A549 (cell line): Measurements from ENCODE around the gene NUDT17. TPM values are rescaled to one million over a fixed set of nuclear protein-coding genes. Genes with fewer than 3 reads are reported as not detected.

Experiments used
- ATAC-seq, 2 experiments: fragments of 200-7000 bp in 1 of 2; fragments of >200 bp in 1 of 2; cut with Nextera tagmentation in 1 of 2; cut with Tn5 transposase in 1 of 2; 3 replicates each; pipeline versions ENCODE4 v1.8.0 to v1.9.1; 2018 to 2020; ENCODE audit warnings: mild to moderate bottlenecking in 1 of 2, moderate library complexity in 1 of 2
- CTCF ChIA-PET: fragments of 300-600 bp; sonication (Branson Sonifier 250); formaldehyde crosslinking; extraction: SDS; loops from one replicate; lab custom pipeline; 2021; ENCODE audit warnings: antibody characterized with exemption, inconsistent platforms; lab: Yijun Ruan, JAX
- POLR2A ChIA-PET: fragments of 350-600 bp; formaldehyde crosslinking; extraction: SDS; loops from one replicate; lab custom pipeline; 2021; ENCODE audit warnings: antibody characterized with exemption, inconsistent platforms; lab: Yijun Ruan, JAX
- DNase-seq, 2 experiments: peaks; one replicate each; pipeline versions ENCODE4 v3.0.0 to v3.0.0-alpha.2; 2011 to 2016; ENCODE audit warnings: low read depth in 1 of 2, low spot score in 1 of 2
- FAIRE-seq: peaks from 2 replicates; lab custom pipeline; 2011; peaks lifted over from hg19 to GRCh38; lab: Jason Lieb, UNC
- H3K27ac ChIP-seq, 2 experiments: fragments of >200 bp; sonication (Bioruptor Twin); formaldehyde crosslinking; 3 replicates each; pipeline ENCODE4 v1.5.1; 2016 to 2017
- H3K4me1 ChIP-seq: fragments of >200 bp; sonication (Bioruptor Twin); formaldehyde crosslinking; 3 replicates; pipeline ENCODE4 v1.6.1; 2016
- H3K4me2 ChIP-seq: fragments of >200 bp; sonication (Bioruptor Twin); formaldehyde crosslinking; 3 replicates; pipeline ENCODE4 v1.6.1; 2016
- H3K4me3 ChIP-seq: fragments of >200 bp; sonication (Bioruptor Twin); formaldehyde crosslinking; 3 replicates; pipeline ENCODE4 v1.5.1; 2016
- H3K9me3 ChIP-seq: fragments of >200 bp; sonication (Bioruptor Twin); formaldehyde crosslinking; 3 replicates; pipeline ENCODE4 v1.6.1; 2016
- CBX2 ChIP-seq: fragments of 200-600 bp; sonication (generic); IDR thresholded peaks from 2 replicates; pipeline ENCODE4 v1.6.1; 2016; ENCODE audit warnings: low read depth, mild to moderate bottlenecking, borderline replicate concordance
- CBX8 ChIP-seq: fragments of 200-600 bp; sonication (generic); IDR thresholded peaks from 2 replicates; pipeline ENCODE4 v1.6.1; 2016
- CHD2 ChIP-seq: fragments of 150-350 bp; IDR thresholded peaks from 2 replicates; pipeline ENCODE4 v1.6.1; 2014; ENCODE audit warnings: low read length; ENCODE audit not compliant: partially characterized antibody
- FOSB ChIP-seq: fragments of 250-450 bp; sonication (Bioruptor Pico); IDR thresholded peaks from 2 replicates; pipeline ENCODE4 v1.5.0; 2020; ENCODE audit warnings: mild to moderate bottlenecking, moderate library complexity
- FOSL2 ChIP-seq, 2 experiments: fragments of 450-650 bp in 1 of 2; fragments of >200 bp in 1 of 2; sonication (Bioruptor Twin) in 1 of 2; formaldehyde crosslinking; IDR thresholded peaks; 2 replicates each; pipeline versions ENCODE4 v1.5.0 to v1.6.1; 2016 to 2020; ENCODE audit warnings: mild to moderate bottlenecking in 1 of 2, moderate library complexity in 1 of 2
- FOXS1 ChIP-seq: fragments of 250-450 bp; sonication (Bioruptor Pico); IDR thresholded peaks from 2 replicates; pipeline ENCODE4 v1.5.0; 2020; ENCODE audit warnings: mild to moderate bottlenecking, moderate library complexity
- GATA3 ChIP-seq: IDR thresholded peaks from 2 replicates; pipeline ENCODE4 v1.6.1; 2012; ENCODE audit warnings: borderline replicate concordance
- HOXA7 ChIP-seq: fragments of 250-450 bp; sonication (Bioruptor Pico); IDR thresholded peaks from 2 replicates; pipeline ENCODE4 v1.5.0; 2020; ENCODE audit warnings: mild to moderate bottlenecking, moderate library complexity
- JUN ChIP-seq, 2 experiments: fragments of >200 bp; sonication (Bioruptor Twin); formaldehyde crosslinking; IDR thresholded peaks; 2 replicates in 1 of 2; 3 replicates in 1 of 2; pipeline ENCODE4 v1.6.1; 2016 to 2017
- JUNB ChIP-seq: fragments of >200 bp; sonication (Bioruptor Twin); formaldehyde crosslinking; IDR thresholded peaks from 2 replicates; pipeline ENCODE4 v1.6.1; 2016
- KDM1A ChIP-seq: fragments of 200-600 bp; sonication (generic); IDR thresholded peaks from 2 replicates; pipeline ENCODE4 v1.6.1; 2016; ENCODE audit warnings: low read depth, mild to moderate bottlenecking
- MAFK ChIP-seq: fragments of 450-650 bp; IDR thresholded peaks from 2 replicates; pipeline ENCODE4 v1.6.1; 2014; ENCODE audit not compliant: partially characterized antibody
- MAX ChIP-seq: IDR thresholded peaks from 2 replicates; pipeline ENCODE4 v1.6.1; 2012
- MYC ChIP-seq: IDR thresholded peaks from 2 replicates; pipeline ENCODE4 v1.6.1; 2012; ENCODE audit warnings: mild to moderate bottlenecking, inconsistent platforms, low read length, improper control_type of control experiment, borderline replicate concordance
- POLR2AphosphoS2 ChIP-seq: conservative IDR thresholded peaks from 2 replicates; pipeline ENCODE4 v1.6.1; 2012; ENCODE audit warnings: low read length, improper control_type of control experiment, inconsistent platforms
- RAD21 ChIP-seq, 2 experiments: fragments of >200 bp in 1 of 2; sonication (Bioruptor Twin) in 1 of 2; formaldehyde crosslinking in 1 of 2; IDR thresholded peaks in 1 of 2; conservative IDR thresholded peaks in 1 of 2; 2 replicates in 1 of 2; 3 replicates in 1 of 2; pipeline ENCODE4 v1.6.1; 2012 to 2018; ENCODE audit warnings: inconsistent platforms in 1 of 2
- RARB ChIP-seq: fragments of 250-450 bp; sonication (Bioruptor Pico); IDR thresholded peaks from 2 replicates; pipeline ENCODE4 v1.8.0; 2021; ENCODE audit warnings: mild to moderate bottlenecking, moderate library complexity
- SMC3 ChIP-seq: fragments of >200 bp; sonication (Bioruptor Twin); formaldehyde crosslinking; IDR thresholded peaks from 3 replicates; pipeline ENCODE4 v1.6.1; 2018; ENCODE audit warnings: inconsistent platforms
- SREBF2 ChIP-seq: fragments of 450-650 bp; IDR thresholded peaks from 2 replicates; pipeline ENCODE4 v1.6.1; 2014; ENCODE audit warnings: mild to moderate bottlenecking, moderate library complexity
- TFCP2L1 ChIP-seq: fragments of 250-450 bp; sonication (Bioruptor Pico); IDR thresholded peaks from 2 replicates; pipeline ENCODE4 v1.5.0; 2021; ENCODE audit warnings: mild to moderate bottlenecking
- TP53 ChIP-seq: fragments of 250-450 bp; sonication (Bioruptor Pico); IDR thresholded peaks from 2 replicates; pipeline ENCODE4 v1.5.0; 2021; ENCODE audit warnings: mild to moderate bottlenecking, moderate library complexity
- ZSCAN20 ChIP-seq: fragments of 250-450 bp; sonication (Bioruptor Pico); IDR thresholded peaks from 2 replicates; pipeline ENCODE4 v1.8.0; 2022; ENCODE audit warnings: mild to moderate bottlenecking, moderate library complexity
- WGBS: methylation state at CpG from one replicate; pipeline ENCODE4 v1.1.6; 2017; ENCODE audit errors: missing lambda C conversion rate; 5-methylcytosine and 5-hydroxymethylcytosine counted together
- polyA plus RNA-seq, 4 experiments: library from polyadenylated mRNA; depleted of rRNA in 3 of 4; stranded (reverse); fragments of >200 nt; fragmentation: RNase III in 1 of 4; extraction: RNeasy Plus Mini Kit Qiagen cat#74134 plus additional on column Dnase treatment in 1 of 4; gene quantifications; 2 replicates in 3 of 4; 3 replicates in 1 of 4; pipeline ENCODE4 v1.2.3, GENCODE V29; 2011 to 2017
- TF ChIP-seq, protein P1 (sequence below): fragments of 450-650 bp; IDR thresholded peaks from 2 replicates; pipeline ENCODE4 v1.6.1; 2014; ENCODE audit warnings: antibody characterized with exemption
- TF ChIP-seq, protein P2 (sequence below): fragments of >200 bp; sonication (Bioruptor Twin); formaldehyde crosslinking; IDR thresholded peaks from 3 replicates; pipeline ENCODE4 v1.5.1; 2016
- TF ChIP-seq, protein P3 (sequence below): IDR thresholded peaks from 2 replicates; pipeline ENCODE4 v1.6.1; 2012; ENCODE audit warnings: low read depth, borderline replicate concordance

Gene NUDT17
- polyA plus RNA-seq, 2 of the 4 experiments (the other 2 are of a cell fraction) = 4.9 to 6.7 TPM

- CTCF ChIA-PET = interaction anchor here (0.5 to 11.2 kb wide), 8 partner anchors 9 to 120 kb away, joined by 3 to 429 read pairs (median 46); partner anchors contain the start of genes ITGA10, NUDT17 and RBM8A
- TF ChIP-seq MAFK (no peak), JUNB (no peak), FOSB (CRISPR knock-in tag) (no peak), FOXS1 (CRISPR knock-in tag) (no peak), HOXA7 (no peak)
- TF ChIP-seq, protein P1, sequence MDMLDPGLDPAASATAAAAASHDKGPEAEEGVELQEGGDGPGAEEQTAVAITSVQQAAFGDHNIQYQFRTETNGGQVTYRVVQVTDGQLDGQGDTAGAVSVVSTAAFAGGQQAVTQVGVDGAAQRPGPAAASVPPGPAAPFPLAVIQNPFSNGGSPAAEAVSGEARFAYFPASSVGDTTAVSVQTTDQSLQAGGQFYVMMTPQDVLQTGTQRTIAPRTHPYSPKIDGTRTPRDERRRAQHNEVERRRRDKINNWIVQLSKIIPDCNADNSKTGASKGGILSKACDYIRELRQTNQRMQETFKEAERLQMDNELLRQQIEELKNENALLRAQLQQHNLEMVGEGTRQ = no peak
- POLR2A ChIA-PET = no interaction called here
- ATAC-seq = no peak
- no peak overlapping the region for H3K4me2 ChIP-seq
- H3K9me3 ChIP-seq = no peaks in the 10 kb centered on the region
- H3K27ac ChIP-seq = no peak overlapping the region; a peak in 1 of 6 replicates
- peaks cover 46% of the 10 kb centered on the region for H3K4me1 ChIP-seq
- DNase-seq = no peak
- WGBS = 90% methylated on average over 3 of the region's 3 CpGs
- no peak overlapping the region for H3K4me3 ChIP-seq
- no peak for FAIRE-seq
Observed at GRCh38 chr1:145889722-145890121, 44.3 kb downstream of the NUDT17 start.

- WGBS = 10% methylated on average over 1 of the region's 1 CpG
- Histone ChIP-seq H3K4me2 (peak overlapping the region; percentile 76), H3K4me1 (peaks cover 42% of the 10 kb centered on the region), H3K9me3 (no peaks in the 10 kb centered on the region), H3K4me3 (no peak overlapping the region), H3K27ac (peak overlapping the region; percentile 88 to 91)
- no peak for TF ChIP-seq CBX2
- no peak for TF ChIP-seq SREBF2
- no peak for TF ChIP-seq POLR2AphosphoS2
- TF ChIP-seq KDM1A = no peak
- TF ChIP-seq MYC = no peak
- TF ChIP-seq MAX = no peak
- no peak for TF ChIP-seq GATA3
- no peak for TF ChIP-seq RARB
- TF ChIP-seq, protein P1 = no peak
- TF ChIP-seq JUN (IDR thresholded peaks at IDR 0.05) = no peak
- no peak for TF ChIP-seq JUNB
- CTCF ChIA-PET = interaction anchor here (0.6 to 11.2 kb wide), 38 partner anchors 10 to 148 kb away, joined by 3 to 429 read pairs (median 9); partner anchors contain the start of genes ANKRD34A, HJV, ITGA10 and LIX1L
- ATAC-seq = no peak
- POLR2A ChIA-PET = interaction anchor here (1.0 to 2.7 kb wide), 7 partner anchors 27 to 73 kb away, joined by 4 to 28 read pairs (median 8); partner anchors contain the start of genes ANKRD34A, NUDT17, PEX11B and PIAS3
- no peak for FAIRE-seq
- no peak for DNase-seq
Observed at GRCh38 chr1:145891143-145891542, 45.7 kb downstream of the NUDT17 start.

DNA sequence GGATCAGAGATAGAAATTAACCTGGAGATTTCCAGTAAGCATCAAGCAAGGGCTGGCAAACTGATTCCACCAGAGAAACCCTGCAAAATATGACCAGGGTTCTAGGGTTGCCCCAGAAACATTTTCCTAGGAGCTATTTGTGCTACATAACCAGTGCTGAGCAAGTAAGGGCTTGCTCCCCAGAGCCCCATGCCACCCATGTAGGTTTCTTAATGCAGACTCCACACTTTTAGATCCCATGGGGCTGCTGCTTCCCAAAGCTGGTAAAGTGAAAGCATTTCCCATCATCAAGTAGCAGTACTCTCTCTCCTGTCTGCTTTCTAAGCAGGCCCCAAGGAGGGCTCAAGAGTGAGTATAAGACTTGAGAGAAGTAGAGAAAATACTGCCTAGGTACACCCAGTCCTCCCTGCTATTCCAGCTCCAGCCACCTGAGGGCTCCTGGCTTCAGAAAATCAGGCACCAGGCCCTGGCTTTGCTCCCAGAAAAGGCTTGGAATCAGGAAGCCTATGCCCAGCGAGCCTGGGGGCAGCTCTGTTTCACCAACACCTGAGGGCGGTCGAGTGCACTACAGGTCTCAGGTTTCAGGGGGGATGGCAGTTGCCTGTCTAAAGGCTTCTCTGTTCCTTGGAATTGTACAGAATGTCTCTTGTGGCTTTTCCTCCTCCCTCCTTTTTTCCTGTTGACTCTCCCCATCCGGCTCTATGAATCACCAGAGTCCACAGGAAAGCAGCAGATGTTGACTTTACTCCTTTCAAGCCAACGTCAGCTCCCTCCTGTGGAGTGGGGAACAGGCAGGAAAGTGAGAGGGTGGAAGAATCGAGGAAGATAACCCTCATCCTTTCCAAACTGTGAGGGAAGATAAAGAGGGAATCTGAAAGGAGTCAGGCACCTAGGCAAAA is 46.4 kb downstream of the NUDT17 start:
- no peak overlapping the region for H3K4me3 ChIP-seq
- ChIA-PET CTCF (interaction anchor here (0.6 to 11.2 kb wide), 49 partner anchors 9 to 147 kb away, joined by 3 to 429 read pairs (median 8); partner anchors contain the start of genes ANKRD34A, HJV, ITGA10 and LIX1L), POLR2A (interaction anchor here (0.6 to 2.7 kb wide), 10 partner anchors 9 to 73 kb away, joined by 3 to 28 read pairs (median 8); partner anchors contain the start of genes ANKRD34A, ITGA10, LIX1L and NUDT17)
- H3K4me2 ChIP-seq = peak overlapping the region; percentile 76
- FAIRE-seq (peak; percentile 78), DNase-seq (peak; percentile 98 to 99), ATAC-seq (peak; percentile 97)
- TF ChIP-seq FOXS1 (CRISPR knock-in tag) (peak; percentile 41), RAD21 (conservative IDR thresholded peaks at IDR 0.05 in 1 of 2, IDR thresholded peaks at IDR 0.05 in 1 of 2) (peak; percentile 96 to 98), GATA3 (peak; percentile 49; the same call in 1 of the 2 replicates), CBX8 (no peak), TFCP2L1 (no peak), ZSCAN20 (CRISPR knock-in tag) (no peak), CHD2 (peak; percentile 37), JUN (IDR thresholded peaks at IDR 0.05) (peak; percentile 54 to 71; a peak in 4 of 5 replicates), JUNB (peak; percentile 37; the same call in 1 of the 2 replicates), FOSL2 (IDR thresholded peaks at IDR 0.05) (peak; percentile 73), FOSL2 (CRISPR knock-in tag; IDR thresholded peaks at IDR 0.05) (peak; percentile 93), TP53 (no peak), SMC3 (peak; percentile 98)
- TF ChIP-seq, protein P2, sequence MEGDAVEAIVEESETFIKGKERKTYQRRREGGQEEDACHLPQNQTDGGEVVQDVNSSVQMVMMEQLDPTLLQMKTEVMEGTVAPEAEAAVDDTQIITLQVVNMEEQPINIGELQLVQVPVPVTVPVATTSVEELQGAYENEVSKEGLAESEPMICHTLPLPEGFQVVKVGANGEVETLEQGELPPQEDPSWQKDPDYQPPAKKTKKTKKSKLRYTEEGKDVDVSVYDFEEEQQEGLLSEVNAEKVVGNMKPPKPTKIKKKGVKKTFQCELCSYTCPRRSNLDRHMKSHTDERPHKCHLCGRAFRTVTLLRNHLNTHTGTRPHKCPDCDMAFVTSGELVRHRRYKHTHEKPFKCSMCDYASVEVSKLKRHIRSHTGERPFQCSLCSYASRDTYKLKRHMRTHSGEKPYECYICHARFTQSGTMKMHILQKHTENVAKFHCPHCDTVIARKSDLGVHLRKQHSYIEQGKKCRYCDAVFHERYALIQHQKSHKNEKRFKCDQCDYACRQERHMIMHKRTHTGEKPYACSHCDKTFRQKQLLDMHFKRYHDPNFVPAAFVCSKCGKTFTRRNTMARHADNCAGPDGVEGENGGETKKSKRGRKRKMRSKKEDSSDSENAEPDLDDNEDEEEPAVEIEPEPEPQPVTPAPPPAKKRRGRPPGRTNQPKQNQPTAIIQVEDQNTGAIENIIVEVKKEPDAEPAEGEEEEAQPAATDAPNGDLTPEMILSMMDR = peak; percentile 98
- TF ChIP-seq, protein P3, sequence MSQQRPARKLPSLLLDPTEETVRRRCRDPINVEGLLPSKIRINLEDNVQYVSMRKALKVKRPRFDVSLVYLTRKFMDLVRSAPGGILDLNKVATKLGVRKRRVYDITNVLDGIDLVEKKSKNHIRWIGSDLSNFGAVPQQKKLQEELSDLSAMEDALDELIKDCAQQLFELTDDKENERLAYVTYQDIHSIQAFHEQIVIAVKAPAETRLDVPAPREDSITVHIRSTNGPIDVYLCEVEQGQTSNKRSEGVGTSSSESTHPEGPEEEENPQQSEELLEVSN = peak; percentile 51; the same call in 1 of the 2 replicates
- WGBS = under 1% methylated on average over 6 of the region's 6 CpGs
- H3K9me3 ChIP-seq = no peaks in the 10 kb centered on the region
- H3K4me1 ChIP-seq = peaks cover 41% of the 10 kb centered on the region
- H3K27ac ChIP-seq = peak overlapping the region; percentile 88 to 91
